Erythroblast (primary cell): ENCODE results near the gene XAGE3.
"Not testable (repeated sequence)": the region's sequence is repeated elsewhere in the genome, so short reads cannot be mapped to it uniquely, and the experiment has no call there.

ENCODE experiments used
- DNase-seq, 2 experiments: peaks; one replicate each; lab custom pipeline; 2025; lab: John Stamatoyannopoulos, UW
- GATA1 ChIP-seq: IDR thresholded peaks from 2 replicates; pipeline ENCODE4 v1.6.1; 2011; ENCODE audit warnings: low read depth, mild to moderate bottlenecking, control low read depth, low read length, moderate library complexity
- POLR2A ChIP-seq: IDR thresholded peaks from 2 replicates; pipeline ENCODE4 v1.6.1; 2011; ENCODE audit warnings: mild to moderate bottlenecking, low read length

The XAGE3 gene, protein sequence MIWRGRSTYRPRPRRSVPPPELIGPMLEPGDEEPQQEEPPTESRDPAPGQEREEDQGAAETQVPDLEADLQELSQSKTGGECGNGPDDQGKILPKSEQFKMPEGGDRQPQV

GRCh38 chrX:52867610-52868348 lies at the start of gene XAGE3:
Gene XAGE3 (minus strand): TSS chrX:52868083. CDS start chrX:52867133, 950 bp downstream.
- TF ChIP-seq POLR2A (no peak), GATA1 (no peak)
- DNase-seq = no peak

DNA sequence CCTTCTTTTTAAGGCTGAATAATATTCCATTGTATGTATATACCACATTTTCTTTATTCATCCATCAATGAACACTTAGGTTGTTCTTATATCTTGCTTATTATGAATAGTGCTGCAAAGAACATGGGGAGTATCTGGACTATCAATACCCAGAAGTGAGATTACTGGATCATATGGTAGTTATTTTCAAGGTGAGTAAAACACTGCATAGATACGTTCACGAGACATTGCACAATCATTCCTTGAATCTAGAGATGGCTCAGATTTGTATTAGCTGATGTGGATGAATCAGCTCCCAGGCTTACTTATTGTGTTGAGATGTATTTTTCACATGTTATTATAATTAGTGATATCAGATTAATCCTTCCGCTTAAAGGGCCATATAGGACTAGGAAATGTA lies 46.8 kb upstream of the XAGE3 start:
- not testable (repeated sequence) for DNase-seq

DNA sequence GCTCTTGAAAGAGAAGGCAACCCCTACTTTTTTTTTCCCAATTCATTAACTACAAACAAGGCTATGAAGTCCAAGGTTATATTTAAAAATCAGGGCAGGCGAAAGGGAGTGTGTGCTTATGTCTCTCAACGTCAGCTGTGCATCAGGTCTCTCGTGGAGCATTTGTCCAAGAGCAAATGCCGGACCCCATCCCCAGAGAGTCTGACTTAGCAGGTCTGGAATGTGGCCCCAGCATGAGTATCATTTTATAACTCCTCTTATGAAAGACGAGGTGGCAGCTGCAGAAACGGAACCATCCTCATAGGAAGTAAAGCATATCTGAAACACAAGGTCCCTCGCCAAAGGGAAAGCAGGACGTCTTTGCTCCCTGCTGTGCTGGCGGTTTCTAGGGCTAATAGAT lies 45.8 kb upstream of the XAGE3 start:
- not testable (repeated sequence) for DNase-seq

DNA sequence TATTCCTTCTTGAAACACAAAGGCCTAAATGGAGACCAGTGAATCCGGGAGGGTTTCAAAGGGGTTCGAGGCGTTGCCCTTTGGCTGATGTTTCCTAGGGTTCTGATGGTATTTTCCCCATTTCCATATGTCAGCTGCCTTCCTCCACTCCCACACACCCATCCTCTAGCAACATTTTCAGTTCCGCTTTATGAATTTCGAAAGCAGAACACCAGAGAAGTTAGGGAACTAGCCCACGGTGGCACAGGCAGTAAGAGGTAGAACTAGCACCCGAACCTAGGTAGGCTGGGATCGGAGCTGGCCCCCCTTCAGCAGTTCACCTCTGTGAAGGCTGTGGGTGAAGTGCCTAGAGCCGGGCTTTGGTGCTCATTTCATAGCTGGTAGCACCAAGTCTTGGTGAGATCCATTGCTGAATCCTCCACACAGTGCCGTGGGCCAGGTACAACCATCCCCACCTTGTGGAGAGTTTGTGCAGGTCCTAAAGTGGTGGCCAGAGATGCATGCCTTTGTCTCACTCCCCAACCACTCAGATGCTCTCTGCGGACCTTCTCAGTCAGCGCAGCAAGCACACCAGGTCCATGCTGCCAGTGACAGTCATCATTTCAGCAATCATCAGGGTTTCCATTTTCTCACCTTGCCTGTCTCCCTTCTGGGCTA lies 41.6 kb upstream of the XAGE3 start:
- not testable (repeated sequence) for DNase-seq

DNA sequence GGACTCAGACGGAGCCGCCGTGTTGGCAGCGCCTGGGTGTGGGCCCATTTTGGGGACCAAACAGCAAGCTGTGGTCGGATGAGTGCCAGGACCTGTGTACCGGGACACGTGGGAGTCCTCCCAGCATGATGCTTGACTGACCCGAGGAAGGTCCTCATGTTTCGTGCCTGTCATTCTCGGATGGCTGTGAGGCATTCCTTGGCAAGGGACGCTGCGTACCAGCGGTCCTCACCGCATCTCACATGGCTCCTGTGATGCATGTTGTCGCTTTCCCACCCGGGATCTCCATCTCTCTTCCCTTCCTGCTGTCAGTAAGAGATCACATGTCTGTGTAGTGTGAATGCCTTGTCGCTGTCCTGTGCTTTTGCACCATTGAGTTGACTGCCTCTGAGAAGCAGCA lies 40.0 kb upstream of the XAGE3 start:
- not testable (repeated sequence) for DNase-seq

- DNase-seq = not testable (repeated sequence)
Observed at GRCh38 chrX:52907137-52907536, 39.3 kb upstream of the XAGE3 start.

DNA sequence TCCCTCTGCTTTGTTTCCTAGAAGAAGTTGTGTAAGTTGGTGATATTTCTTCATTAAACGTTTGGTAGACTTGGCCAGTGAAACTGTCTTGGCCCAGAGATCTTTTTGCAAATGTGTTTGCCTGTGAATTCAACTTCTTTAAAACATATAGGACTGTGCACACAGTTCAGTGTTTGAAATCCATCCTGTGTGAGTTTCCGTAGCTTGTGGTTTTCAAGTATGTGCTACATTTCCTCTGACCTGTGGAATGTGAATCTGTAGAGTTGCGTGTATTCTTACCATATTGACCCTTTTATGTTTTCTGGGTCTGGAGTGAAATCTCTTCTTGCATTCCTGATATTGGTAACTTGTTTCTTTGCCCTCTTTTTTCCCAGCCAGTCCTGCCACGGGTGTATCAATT lies 38.2 kb upstream of the XAGE3 start:
- DNase-seq = not testable (repeated sequence)

DNA sequence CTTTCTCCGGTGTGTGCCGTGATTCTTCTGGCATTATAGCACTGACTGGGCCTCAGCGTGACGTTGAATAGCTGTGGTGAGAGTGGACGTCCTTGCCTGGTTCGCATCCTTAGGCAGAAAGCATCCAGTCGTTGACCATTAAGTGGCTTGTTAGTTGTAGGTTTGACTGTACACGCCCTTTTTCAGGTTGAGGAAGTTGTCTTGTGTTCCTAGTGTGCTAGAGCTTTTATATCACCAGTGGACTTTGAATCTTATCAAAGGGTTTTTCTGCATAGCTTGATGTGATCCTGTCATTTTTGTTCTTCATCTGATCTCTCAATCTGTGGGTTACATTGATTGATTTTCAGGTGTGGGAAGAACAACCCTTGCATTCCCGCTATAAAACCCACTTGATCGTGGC lies 37.6 kb upstream of the XAGE3 start:
- DNase-seq = not testable (repeated sequence)

GRCh38 chrX:52896855-52897709 lies 29.2 kb upstream of the XAGE3 start, which contains the start of gene FAM156B:
Gene FAM156B (plus strand): TSS chrX:52897330. CDS start chrX:52907226, 9,896 bp downstream.
- not testable (repeated sequence) for DNase-seq

- not testable (repeated sequence) for DNase-seq
Observed at GRCh38 chrX:52896438-52896837, 28.6 kb upstream of the XAGE3 start.

DNA sequence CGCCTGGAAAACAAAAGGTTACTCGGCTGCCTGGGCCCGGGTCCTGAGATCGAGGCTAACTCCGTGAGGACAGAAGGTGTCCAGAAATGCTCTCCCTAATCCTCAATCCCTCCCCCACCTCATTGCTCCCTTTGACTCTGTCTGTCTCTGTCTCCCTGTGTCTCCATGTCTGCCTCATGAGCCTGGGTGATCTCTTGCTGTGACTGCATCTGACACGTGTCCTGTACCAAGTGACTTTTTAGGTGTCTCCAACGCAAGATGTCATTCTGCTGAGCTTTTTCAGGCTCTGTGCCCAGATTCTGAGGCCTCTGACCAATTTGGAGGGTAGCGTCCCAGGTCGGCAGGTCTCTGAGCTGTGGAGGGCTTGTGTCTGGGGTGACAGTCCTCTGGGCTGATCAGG lies 20.2 kb upstream of the XAGE3 start:
- not testable (repeated sequence) for DNase-seq

- DNase-seq = not testable (repeated sequence)
Observed at GRCh38 chrX:52887459-52887858, 19.6 kb upstream of the XAGE3 start.

DNA sequence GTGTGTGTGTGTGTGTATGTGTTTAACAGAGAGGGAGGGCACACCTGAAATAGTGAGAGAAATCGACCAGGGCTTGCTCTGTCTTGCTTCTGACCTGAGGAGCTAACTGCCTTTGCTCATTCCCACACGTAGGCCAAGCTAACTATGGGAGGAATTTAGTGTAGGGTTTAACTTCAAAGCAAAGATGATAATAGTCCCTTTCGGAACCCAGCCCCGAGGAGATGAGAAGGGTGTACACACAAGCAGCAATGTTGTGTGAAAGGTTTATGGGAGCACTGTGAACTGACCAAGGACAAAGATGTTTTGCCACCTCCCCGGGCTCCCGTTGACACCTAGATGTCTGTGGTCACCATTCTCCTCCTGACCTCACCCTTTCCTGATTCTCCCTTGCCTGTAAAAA lies 8.5 kb upstream of the XAGE3 start:
- not testable (repeated sequence) for DNase-seq

GRCh38 chrX:52875436-52875835 lies 7.6 kb upstream of the XAGE3 start:
- not testable (repeated sequence) for DNase-seq

- DNase-seq = no peak
- TF ChIP-seq POLR2A (no peak), GATA1 (no peak)
Observed at GRCh38 chrX:52874661-52875060, 6.8 kb upstream of the XAGE3 start.

GRCh38 chrX:52873825-52874224 lies 5.9 kb upstream of the XAGE3 start:
- not testable (repeated sequence) for DNase-seq
